HCT116 (cell line): ENCODE results near the gene SOCS4.

Experiments
- EGR1 ChIP-seq: IDR thresholded peaks from 2 replicates; pipeline ENCODE4 v1.6.1; 2012; ENCODE audit warnings: low read depth
- EZH2 ChIP-seq: fragments of 200-600 bp; sonication (generic); IDR thresholded peaks from 2 replicates; pipeline ENCODE4 v1.6.1; 2017; ENCODE audit warnings: antibody characterized with exemption, mixed run types
- EZH2phosphoT487 ChIP-seq: fragments of 200-600 bp; IDR thresholded peaks from 2 replicates; pipeline ENCODE4 v1.6.1; 2018; ENCODE audit warnings: antibody characterized with exemption, borderline replicate concordance
- MAX ChIP-seq: IDR thresholded peaks from 2 replicates; pipeline ENCODE4 v1.6.1; 2012
- POLR2A ChIP-seq: IDR thresholded peaks from 2 replicates; pipeline ENCODE4 v1.7.0; 2011; ENCODE audit warnings: borderline replicate concordance; ENCODE audit not compliant: insufficient read depth, insufficient read length; ENCODE audit errors: extremely low read depth
- POLR2AphosphoS5 ChIP-seq: IDR thresholded peaks from 2 replicates; pipeline ENCODE4 v1.6.1; 2011; ENCODE audit warnings: mild to moderate bottlenecking, low read depth, low read length, moderate library complexity
- RAD21 ChIP-seq: IDR thresholded peaks from 2 replicates; pipeline ENCODE4 v1.6.1; 2012; ENCODE audit warnings: low read depth, mild to moderate bottlenecking
- SP1 ChIP-seq: IDR thresholded peaks from 2 replicates; pipeline ENCODE4 v1.6.1; 2012; ENCODE audit warnings: low read depth
- TF ChIP-seq, protein P1 (sequence below), 3 experiments: fragments of 200-600 bp in 1 of 3; sonication (generic) in 1 of 3; IDR thresholded peaks in 2 of 3; conservative IDR thresholded peaks in 1 of 3; 2 replicates each; pipeline ENCODE4 v1.5.1; 2012 to 2017; ENCODE audit warnings: low read depth in 2 of 3, low read length in 2 of 3, antibody characterized with exemption in 1 of 3, borderline replicate concordance in 1 of 3, control low read depth in 1 of 3, mild to moderate bottlenecking in 1 of 3, mixed read lengths in 1 of 3, mixed run types in 1 of 3, moderate library complexity in 1 of 3; ENCODE audit not compliant: insufficient read depth in 1 of 3
- TF ChIP-seq, protein P2 (sequence below): IDR thresholded peaks from 2 replicates; pipeline ENCODE4 v1.6.1; 2012; ENCODE audit warnings: low read depth

- TF ChIP-seq MAX = no peak
- TF ChIP-seq, protein P1, sequence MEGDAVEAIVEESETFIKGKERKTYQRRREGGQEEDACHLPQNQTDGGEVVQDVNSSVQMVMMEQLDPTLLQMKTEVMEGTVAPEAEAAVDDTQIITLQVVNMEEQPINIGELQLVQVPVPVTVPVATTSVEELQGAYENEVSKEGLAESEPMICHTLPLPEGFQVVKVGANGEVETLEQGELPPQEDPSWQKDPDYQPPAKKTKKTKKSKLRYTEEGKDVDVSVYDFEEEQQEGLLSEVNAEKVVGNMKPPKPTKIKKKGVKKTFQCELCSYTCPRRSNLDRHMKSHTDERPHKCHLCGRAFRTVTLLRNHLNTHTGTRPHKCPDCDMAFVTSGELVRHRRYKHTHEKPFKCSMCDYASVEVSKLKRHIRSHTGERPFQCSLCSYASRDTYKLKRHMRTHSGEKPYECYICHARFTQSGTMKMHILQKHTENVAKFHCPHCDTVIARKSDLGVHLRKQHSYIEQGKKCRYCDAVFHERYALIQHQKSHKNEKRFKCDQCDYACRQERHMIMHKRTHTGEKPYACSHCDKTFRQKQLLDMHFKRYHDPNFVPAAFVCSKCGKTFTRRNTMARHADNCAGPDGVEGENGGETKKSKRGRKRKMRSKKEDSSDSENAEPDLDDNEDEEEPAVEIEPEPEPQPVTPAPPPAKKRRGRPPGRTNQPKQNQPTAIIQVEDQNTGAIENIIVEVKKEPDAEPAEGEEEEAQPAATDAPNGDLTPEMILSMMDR (IDR thresholded peaks at IDR 0.05 in 2 of 3, conservative IDR thresholded peaks at IDR 0.05 in 1 of 3; ENCODE audit: borderline replicate concordance in 1 of 3, insufficient read depth in 1 of 3, low read depth in 2 of 3, low read length in 2 of 3) = no peak
- TF ChIP-seq SP1 = no peak
- TF ChIP-seq POLR2A = no peak
- no peak for TF ChIP-seq EZH2phosphoT487
- TF ChIP-seq EZH2 = no peak
- no peak for TF ChIP-seq POLR2AphosphoS5
- TF ChIP-seq, protein P2, sequence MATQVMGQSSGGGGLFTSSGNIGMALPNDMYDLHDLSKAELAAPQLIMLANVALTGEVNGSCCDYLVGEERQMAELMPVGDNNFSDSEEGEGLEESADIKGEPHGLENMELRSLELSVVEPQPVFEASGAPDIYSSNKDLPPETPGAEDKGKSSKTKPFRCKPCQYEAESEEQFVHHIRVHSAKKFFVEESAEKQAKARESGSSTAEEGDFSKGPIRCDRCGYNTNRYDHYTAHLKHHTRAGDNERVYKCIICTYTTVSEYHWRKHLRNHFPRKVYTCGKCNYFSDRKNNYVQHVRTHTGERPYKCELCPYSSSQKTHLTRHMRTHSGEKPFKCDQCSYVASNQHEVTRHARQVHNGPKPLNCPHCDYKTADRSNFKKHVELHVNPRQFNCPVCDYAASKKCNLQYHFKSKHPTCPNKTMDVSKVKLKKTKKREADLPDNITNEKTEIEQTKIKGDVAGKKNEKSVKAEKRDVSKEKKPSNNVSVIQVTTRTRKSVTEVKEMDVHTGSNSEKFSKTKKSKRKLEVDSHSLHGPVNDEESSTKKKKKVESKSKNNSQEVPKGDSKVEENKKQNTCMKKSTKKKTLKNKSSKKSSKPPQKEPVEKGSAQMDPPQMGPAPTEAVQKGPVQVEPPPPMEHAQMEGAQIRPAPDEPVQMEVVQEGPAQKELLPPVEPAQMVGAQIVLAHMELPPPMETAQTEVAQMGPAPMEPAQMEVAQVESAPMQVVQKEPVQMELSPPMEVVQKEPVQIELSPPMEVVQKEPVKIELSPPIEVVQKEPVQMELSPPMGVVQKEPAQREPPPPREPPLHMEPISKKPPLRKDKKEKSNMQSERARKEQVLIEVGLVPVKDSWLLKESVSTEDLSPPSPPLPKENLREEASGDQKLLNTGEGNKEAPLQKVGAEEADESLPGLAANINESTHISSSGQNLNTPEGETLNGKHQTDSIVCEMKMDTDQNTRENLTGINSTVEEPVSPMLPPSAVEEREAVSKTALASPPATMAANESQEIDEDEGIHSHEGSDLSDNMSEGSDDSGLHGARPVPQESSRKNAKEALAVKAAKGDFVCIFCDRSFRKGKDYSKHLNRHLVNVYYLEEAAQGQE = no peak
- TF ChIP-seq RAD21 = no peak
- TF ChIP-seq EGR1 = no peak
These were observed 58.1 kb downstream of the SOCS4 start for GRCh38 chr14:55085060-55085660.
